ENCODE results near the gene PITPNC1.

DNA sequence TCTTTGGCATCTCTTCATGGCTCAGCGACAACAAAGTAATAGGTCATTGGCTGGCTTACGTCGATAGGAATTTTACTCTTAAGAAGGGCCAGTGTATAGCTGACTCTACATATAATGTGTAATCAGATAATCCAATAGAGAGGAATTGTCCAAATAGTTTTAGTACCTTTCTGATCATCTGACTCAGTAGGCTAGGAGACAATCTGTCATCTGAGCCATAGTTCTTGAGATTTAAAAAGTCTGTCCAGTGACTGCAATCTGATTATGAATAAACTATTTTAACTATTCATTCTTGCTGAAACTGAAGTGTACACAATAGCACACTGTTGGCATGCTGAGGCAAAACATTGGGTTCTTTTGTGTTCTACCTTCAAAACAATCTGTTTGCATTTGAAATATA is 319.3 kb downstream of the PITPNC1 start:
- TF ChIP-seq, protein P1, sequence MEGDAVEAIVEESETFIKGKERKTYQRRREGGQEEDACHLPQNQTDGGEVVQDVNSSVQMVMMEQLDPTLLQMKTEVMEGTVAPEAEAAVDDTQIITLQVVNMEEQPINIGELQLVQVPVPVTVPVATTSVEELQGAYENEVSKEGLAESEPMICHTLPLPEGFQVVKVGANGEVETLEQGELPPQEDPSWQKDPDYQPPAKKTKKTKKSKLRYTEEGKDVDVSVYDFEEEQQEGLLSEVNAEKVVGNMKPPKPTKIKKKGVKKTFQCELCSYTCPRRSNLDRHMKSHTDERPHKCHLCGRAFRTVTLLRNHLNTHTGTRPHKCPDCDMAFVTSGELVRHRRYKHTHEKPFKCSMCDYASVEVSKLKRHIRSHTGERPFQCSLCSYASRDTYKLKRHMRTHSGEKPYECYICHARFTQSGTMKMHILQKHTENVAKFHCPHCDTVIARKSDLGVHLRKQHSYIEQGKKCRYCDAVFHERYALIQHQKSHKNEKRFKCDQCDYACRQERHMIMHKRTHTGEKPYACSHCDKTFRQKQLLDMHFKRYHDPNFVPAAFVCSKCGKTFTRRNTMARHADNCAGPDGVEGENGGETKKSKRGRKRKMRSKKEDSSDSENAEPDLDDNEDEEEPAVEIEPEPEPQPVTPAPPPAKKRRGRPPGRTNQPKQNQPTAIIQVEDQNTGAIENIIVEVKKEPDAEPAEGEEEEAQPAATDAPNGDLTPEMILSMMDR (conservative IDR thresholded peaks at IDR 0.05; ENCODE audit: low read depth, low read length), result no peak
- no peak for TF ChIP-seq EZH2 (IDR thresholded peaks at IDR 0.05; ENCODE audit: low read length, unreplicated experiment)

Measured in PC-3 (cell line).